HL-60 (cell line): ENCODE data around the gene TGFB1.

Experiments
- DNase-seq, 2 experiments: peaks; one replicate each; pipeline ENCODE4 v3.0.0-alpha.2; 2010 to 2020; ENCODE audit warnings: low read depth in 1 of 2, low spot score in 1 of 2
- H3K27ac ChIP-seq: fragments of 250-450 bp; sonication (Bioruptor Pico); replicated peaks from 2 replicates; pipeline ENCODE4 v1.5.1; 2020; ENCODE audit warnings: mild to moderate bottlenecking, moderate library complexity
- H3K27me3 ChIP-seq: fragments of 250-450 bp; sonication (Bioruptor Pico); 2 replicates; pipeline ENCODE4 v1.5.1; 2021; ENCODE audit warnings: mild to moderate bottlenecking, moderate library complexity; ENCODE audit not compliant: insufficient read depth, poor library complexity, severe bottlenecking
- H3K4me3 ChIP-seq: replicated peaks from 2 replicates; pipeline ENCODE4 v1.5.1; 2011; ENCODE audit warnings: mild to moderate bottlenecking, control low read depth, low read length; ENCODE audit not compliant: insufficient read depth
- CTCF ChIP-seq: IDR thresholded peaks from one replicate; pipeline ENCODE4 v1.5.1; 2011; ENCODE audit warnings: low read length, control low read depth, inconsistent platforms; ENCODE audit not compliant: insufficient read depth
- GABPA ChIP-seq: IDR thresholded peaks from 2 replicates; pipeline ENCODE4 v1.6.1; 2012; ENCODE audit warnings: low read depth
- POLR2AphosphoS5 ChIP-seq: IDR thresholded peaks from 2 replicates; pipeline ENCODE4 v1.6.1; 2012; ENCODE audit warnings: low read depth
- REST ChIP-seq: IDR thresholded peaks from 2 replicates; pipeline ENCODE4 v1.6.1; 2012; ENCODE audit warnings: low read depth; ENCODE audit not compliant: insufficient replicate concordance
- SPI1 ChIP-seq: IDR thresholded peaks from 2 replicates; pipeline ENCODE4 v1.6.1; 2012; ENCODE audit warnings: low read depth, mild to moderate bottlenecking, borderline replicate concordance

TGFB1 gene

GRCh38 chr19:41321204-41321599, 32.5 kb downstream of the TGFB1 start:
- H3K27me3 ChIP-seq = no peaks in the 10 kb centered on the region
- H3K4me3 ChIP-seq = no peak overlapping the region
- no peak for DNase-seq
- TF ChIP-seq CTCF (no peak), REST (no peak), POLR2AphosphoS5 (0 out of 2 replicates have a peak, but pooled peaks have one; percentile 0)
- H3K27ac ChIP-seq = no peak overlapping the region

- Histone ChIP-seq H3K27me3 (no peaks in the 10 kb centered on the region), H3K27ac (no peak overlapping the region), H3K4me3 (no peak overlapping the region)
- no peak for DNase-seq
- TF ChIP-seq SPI1 = no peak
- TF ChIP-seq CTCF = no peak
- TF ChIP-seq REST = no peak
- TF ChIP-seq POLR2AphosphoS5 = no peak
- no peak for TF ChIP-seq GABPA
Observed at GRCh38 chr19:41320568-41320967, 33.2 kb downstream of the TGFB1 start.

GRCh38 chr19:41320185-41320518, 33.6 kb downstream of the TGFB1 start:
- Histone ChIP-seq H3K27ac (no peak overlapping the region), H3K4me3 (no peak overlapping the region), H3K27me3 (no peaks in the 10 kb centered on the region)
- DNase-seq = no peak
- TF ChIP-seq GABPA (no peak), POLR2AphosphoS5 (no peak), REST (no peak), CTCF (no peak), SPI1 (no peak)
